GM12873 (cell line): ENCODE data around the gene CRB1.

Experiments used
- TF ChIP-seq, protein P1 (sequence below): IDR thresholded peaks from 2 replicates; pipeline ENCODE4 v1.5.1; 2012; ENCODE audit warnings: low read depth, mild to moderate bottlenecking, moderate library complexity, low read length, control low read depth; ENCODE audit not compliant: insufficient read depth; ENCODE audit errors: missing control alignments

Gene CRB1

DNA sequence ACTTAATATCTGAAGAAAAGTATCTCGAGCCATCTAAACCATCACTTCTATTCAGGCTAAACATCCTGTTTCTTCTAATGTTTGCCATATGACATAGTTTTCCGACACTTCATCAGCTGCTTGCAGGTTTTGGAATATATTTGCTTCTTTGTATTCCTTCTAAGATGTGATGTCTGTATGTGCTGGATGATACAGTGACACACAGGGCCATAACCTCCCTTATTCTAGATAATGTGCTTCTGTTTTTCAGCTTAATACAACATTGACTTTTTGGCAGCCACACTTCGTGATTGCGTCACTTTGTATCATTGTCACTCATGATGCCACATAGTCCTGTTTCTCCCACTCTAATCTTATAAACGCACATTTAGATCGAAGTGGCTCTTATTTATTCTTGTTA, 156.3 kb downstream of the CRB1 start:
- TF ChIP-seq, protein P1, sequence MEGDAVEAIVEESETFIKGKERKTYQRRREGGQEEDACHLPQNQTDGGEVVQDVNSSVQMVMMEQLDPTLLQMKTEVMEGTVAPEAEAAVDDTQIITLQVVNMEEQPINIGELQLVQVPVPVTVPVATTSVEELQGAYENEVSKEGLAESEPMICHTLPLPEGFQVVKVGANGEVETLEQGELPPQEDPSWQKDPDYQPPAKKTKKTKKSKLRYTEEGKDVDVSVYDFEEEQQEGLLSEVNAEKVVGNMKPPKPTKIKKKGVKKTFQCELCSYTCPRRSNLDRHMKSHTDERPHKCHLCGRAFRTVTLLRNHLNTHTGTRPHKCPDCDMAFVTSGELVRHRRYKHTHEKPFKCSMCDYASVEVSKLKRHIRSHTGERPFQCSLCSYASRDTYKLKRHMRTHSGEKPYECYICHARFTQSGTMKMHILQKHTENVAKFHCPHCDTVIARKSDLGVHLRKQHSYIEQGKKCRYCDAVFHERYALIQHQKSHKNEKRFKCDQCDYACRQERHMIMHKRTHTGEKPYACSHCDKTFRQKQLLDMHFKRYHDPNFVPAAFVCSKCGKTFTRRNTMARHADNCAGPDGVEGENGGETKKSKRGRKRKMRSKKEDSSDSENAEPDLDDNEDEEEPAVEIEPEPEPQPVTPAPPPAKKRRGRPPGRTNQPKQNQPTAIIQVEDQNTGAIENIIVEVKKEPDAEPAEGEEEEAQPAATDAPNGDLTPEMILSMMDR, result no peak

DNA sequence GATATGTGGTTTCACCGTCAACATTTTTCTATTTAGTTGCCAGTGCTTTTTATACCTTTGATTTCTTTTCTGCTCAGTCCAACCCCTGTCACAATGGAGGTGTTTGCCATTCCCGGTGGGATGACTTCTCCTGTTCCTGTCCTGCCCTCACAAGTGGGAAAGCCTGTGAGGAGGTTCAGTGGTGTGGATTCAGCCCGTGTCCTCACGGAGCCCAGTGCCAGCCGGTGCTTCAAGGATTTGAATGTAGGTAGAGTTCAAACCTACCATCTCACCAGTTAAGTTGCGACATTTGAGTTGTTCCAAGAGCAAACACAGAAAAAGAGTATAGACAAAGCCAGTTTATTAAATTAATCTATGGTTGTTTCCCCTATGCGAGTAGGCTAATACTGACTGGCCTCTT, 161.3 kb downstream of the CRB1 start:
- TF ChIP-seq, protein P1, result no peak

DNA sequence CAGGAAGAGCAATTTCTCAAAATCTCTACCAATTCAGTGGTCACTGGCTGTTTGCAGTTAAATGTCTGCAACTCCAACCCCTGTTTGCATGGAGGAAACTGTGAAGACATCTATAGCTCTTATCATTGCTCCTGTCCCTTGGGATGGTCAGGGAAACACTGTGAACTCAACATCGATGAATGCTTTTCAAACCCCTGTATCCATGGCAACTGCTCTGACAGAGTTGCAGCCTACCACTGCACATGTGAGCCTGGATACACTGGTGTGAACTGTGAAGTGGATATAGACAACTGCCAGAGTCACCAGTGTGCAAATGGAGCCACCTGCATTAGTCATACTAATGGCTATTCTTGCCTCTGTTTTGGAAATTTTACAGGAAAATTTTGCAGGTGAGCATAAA, 167.2 kb downstream of the CRB1 start:
- TF ChIP-seq, protein P1, result no peak

DNA sequence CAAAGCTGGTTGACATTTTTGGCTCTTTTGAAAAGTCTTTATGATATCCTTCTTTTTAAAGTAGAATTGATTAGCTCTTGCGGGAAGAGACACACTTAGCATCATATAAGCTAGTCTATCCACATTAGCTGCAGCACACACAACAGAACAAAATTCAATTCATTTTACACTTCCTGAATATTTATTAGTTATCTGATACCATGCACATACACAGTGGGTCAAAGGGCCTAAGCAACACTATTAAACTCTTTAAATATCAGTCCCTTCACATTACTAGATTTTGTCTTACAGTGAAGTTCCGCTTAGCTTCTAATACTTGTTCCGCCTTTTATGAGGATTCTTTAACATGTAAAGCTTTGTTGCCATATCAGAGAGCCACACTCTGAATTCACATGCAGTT, 169.5 kb downstream of the CRB1 start:
- TF ChIP-seq, protein P1, result no peak

DNA sequence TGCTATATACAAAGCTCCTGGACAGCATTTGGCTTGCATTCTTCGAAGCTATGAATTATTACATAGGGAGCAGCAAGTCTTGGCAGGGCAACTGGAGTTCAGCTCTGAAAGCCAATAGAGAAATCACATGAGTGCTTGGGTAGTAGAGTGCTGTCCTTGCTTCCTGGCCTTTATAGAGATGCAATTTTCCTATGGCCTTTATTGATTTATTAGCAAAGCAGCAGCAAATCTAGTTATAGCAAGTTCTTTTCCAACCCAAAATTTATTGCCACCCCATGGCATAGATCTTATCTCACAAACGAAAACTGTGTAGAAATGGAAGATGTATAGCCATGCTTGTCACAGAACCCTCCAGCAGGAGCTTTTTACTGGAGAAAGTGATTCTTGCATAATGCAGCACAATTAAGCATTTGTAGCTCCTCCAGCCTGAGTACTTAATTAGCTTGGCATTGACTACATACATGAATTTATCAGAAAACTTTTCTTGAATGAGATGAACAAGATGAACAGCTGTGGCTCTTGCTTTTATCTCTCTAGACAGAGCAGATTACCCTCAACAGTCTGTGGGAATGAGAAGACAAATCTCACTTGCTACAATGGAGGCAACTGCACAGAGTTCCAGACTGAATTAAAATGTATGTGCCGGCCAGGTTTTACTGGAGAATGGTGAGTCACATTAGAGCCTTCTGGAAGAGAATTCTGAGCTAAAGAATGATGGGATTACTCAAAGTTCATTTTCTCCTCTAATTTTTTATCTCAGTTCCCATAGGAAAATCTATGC, 170.1 kb downstream of the CRB1 start:
- TF ChIP-seq, protein P1, result no peak

DNA sequence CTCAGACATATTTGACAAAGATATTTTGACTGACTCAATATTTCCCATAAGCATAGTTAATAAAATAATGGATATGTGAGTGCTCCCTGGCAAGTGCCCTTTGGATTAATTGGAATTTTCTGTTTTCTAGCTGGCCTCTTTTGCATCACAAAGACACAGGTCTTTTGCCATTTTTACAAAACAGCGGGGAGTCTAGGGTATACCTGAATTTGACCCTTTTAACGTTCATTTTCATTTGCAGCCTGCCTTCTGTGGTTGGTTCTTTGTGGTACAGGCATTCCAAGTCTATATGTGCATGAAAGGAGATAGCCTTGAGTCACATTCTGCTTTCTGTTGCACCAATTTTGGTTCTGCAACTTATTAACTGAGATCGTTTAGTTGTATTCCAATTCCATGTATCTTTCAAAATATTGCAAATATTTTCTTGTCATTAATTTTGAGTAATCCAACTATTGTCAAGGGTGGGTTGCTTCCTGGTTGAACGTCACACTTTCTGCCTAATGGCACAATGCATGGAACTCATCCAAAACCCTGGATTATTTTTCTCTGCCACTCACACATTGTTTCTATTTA, 171.7 kb downstream of the CRB1 start:
- TF ChIP-seq, protein P1, result no peak

DNA sequence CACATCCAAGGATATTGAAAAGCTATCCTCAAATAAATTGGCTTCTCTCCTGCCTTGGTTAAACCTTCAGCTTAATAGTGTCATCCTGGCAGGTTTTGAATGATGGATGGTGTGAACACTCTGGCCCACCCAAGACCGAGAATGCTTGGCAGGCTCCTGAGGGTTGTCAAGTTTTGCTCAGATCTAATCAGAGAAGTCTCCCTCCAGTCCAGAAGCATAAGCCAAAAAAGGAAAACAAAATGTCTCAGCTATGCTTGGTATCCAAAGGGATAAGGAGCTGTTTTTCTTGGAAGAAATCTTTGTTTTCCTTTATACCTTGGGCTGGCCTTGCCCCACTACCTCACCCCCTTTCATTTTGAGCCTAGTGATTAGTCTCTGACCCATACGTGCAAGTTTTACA, 172.7 kb downstream of the CRB1 start:
- TF ChIP-seq, protein P1, result no peak
